ENCODE data around the gene GLT1D1. TPM values are rescaled to one million over a fixed set of nuclear protein-coding genes. Genes with fewer than 3 reads are reported as not detected.

The GLT1D1 gene
- total RNA-seq, 2 donors from 2014 or later = 0.17 to 0.45 TPM

- no peak overlapping the region for H3K9ac ChIP-seq (ENCODE audit: low read depth in 2 of 2, low read length in 2 of 2)
- no peaks in the 10 kb centered on the region for H3K4me1 ChIP-seq
- DNase-seq = no peak
- no peaks in the 10 kb centered on the region for H3K36me3 ChIP-seq
- H3K27ac ChIP-seq = no peak overlapping the region
- TF ChIP-seq, protein P1, sequence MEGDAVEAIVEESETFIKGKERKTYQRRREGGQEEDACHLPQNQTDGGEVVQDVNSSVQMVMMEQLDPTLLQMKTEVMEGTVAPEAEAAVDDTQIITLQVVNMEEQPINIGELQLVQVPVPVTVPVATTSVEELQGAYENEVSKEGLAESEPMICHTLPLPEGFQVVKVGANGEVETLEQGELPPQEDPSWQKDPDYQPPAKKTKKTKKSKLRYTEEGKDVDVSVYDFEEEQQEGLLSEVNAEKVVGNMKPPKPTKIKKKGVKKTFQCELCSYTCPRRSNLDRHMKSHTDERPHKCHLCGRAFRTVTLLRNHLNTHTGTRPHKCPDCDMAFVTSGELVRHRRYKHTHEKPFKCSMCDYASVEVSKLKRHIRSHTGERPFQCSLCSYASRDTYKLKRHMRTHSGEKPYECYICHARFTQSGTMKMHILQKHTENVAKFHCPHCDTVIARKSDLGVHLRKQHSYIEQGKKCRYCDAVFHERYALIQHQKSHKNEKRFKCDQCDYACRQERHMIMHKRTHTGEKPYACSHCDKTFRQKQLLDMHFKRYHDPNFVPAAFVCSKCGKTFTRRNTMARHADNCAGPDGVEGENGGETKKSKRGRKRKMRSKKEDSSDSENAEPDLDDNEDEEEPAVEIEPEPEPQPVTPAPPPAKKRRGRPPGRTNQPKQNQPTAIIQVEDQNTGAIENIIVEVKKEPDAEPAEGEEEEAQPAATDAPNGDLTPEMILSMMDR (IDR thresholded peaks at IDR 0.05) = no peak
- H3K4me3 ChIP-seq = no peak overlapping the region
- intact Hi-C loops (cut with DNase I) = no loop called here
- H3K9me3 ChIP-seq = no peaks in the 10 kb centered on the region
- H3K27me3 ChIP-seq = no peaks in the 10 kb centered on the region
These were observed 116.8 kb downstream of the GLT1D1 start for GRCh38 chr12:128970110-128970509.

DNA sequence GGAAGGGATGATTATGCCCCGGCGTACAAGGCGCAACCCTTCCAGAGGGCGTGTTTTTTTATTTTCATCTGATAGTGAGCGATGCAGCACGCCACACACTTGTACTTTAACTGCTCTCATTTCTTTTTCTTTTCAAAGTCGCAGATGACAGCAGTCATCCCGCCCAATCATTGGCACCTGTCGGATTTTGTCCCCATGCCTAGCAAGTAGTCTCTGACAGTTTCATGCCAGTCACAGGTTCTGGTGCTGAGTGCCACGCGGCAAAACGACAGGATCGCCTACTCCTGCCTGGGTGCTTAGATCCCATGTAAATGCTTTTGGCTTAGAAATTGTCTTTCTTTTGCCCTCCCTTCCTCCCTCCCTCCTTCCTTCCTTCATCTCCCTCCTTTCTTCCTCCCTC lies 117.7 kb downstream of the GLT1D1 start:
- Histone ChIP-seq H3K27me3 (no peaks in the 10 kb centered on the region), H3K9ac (ENCODE audit: low read depth in 2 of 2, low read length in 2 of 2) (no peak overlapping the region), H3K4me1 (no peaks in the 10 kb centered on the region), H3K36me3 (no peaks in the 10 kb centered on the region), H3K27ac (no peak overlapping the region), H3K9me3 (no peaks in the 10 kb centered on the region), H3K4me3 (no peak overlapping the region)
- intact Hi-C loops (cut with DNase I) = no loop called here
- TF ChIP-seq, protein P1 (IDR thresholded peaks at IDR 0.05) = no peak
- no peak for DNase-seq

DNA sequence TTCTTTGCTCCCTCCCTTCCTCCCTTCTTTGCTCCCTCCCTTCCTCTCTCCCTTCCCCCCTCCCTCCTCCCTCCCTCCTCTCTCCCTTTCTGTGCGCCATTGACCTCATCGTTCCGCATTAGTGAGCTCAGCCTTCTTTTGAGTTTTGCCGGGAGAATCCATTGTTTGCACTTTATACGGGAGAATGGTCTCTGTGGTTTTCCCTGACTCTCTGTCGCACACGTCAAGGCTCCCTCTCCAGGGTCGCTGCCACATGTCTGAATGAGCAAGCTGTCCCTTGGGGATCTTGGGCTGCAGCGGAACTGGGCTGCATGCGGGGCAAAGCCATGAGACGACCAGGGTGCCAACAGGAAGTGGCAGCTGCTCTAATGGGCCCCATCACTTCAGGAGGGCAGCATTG lies 118.5 kb downstream of the GLT1D1 start:
- H3K27ac ChIP-seq = no peak overlapping the region
- no peaks in the 10 kb centered on the region for H3K27me3 ChIP-seq
- no peaks in the 10 kb centered on the region for H3K9me3 ChIP-seq
- intact Hi-C loops (cut with DNase I) = no loop called here
- H3K4me1 ChIP-seq = no peaks in the 10 kb centered on the region
- TF ChIP-seq, protein P1 (IDR thresholded peaks at IDR 0.05) = no peak
- no peak overlapping the region for H3K9ac ChIP-seq (ENCODE audit: low read depth in 2 of 2, low read length in 2 of 2)
- no peak for DNase-seq
- no peaks in the 10 kb centered on the region for H3K36me3 ChIP-seq
- H3K4me3 ChIP-seq = no peak overlapping the region

DNA sequence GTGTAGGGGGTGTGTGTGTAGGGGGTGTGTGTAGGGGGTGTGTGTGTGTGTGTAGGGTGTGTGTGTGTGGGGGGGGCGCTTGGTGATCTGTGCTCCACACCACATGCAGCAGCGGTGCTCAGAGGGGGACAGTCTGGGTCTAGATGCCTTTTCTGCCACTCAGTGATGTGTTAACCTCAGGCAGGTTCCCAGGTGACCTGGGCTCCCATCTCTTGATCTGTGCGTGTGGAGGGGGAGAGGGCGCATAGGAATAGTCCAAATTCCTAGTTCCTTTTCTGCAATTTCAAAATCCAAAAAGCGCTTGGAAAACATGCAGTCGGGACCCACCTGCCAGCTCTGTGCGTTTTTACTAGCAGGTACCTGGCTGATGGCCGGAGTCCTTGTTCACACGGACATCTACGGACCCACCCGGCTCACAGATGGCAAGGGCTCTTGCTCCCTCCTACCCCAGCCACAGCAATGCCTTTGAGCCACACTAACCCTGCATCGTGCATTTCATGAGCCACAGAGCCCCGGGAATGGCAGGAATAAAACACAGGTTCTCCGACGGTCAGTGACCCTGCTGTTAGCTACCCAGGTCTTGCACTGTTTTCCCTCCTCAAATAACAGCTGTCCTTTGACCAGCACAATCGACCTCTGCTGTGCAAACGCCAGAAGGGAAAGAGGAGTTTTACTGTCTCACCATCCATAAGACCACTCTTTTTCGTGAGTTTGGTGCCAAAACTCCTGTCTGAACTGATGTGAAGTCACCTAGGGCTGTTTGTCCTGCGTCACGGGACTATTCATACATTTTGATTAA lies 120.8 kb downstream of the GLT1D1 start:
- Histone ChIP-seq H3K4me3 (no peak overlapping the region), H3K27me3 (no peaks in the 10 kb centered on the region), H3K9ac (ENCODE audit: low read depth in 2 of 2, low read length in 2 of 2) (no peak overlapping the region), H3K27ac (no peak overlapping the region), H3K36me3 (no peaks in the 10 kb centered on the region), H3K4me1 (no peaks in the 10 kb centered on the region), H3K9me3 (no peaks in the 10 kb centered on the region)
- no peak for DNase-seq
- intact Hi-C loops (cut with DNase I) = no loop called here
- TF ChIP-seq, protein P1 (IDR thresholded peaks at IDR 0.05) = no peak

DNA sequence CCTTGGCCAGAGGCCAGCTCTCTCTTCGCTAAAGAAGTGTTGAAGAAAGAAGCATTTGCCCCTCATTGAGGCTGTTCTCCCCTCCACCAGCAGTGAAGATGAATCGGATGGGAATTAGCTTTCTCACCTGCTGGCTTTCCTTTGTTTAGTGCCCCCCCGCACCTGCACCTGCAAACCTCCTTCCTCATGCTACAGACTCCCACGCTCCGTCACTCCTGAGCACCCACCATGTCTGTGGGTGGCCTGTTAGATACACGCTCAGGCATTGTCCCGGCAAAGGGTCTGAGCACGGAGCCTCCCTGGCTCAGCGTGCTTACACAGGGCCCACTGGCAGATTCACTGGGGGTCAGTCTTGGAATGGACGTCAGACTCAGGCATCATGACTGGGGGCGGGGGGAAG lies 121.6 kb downstream of the GLT1D1 start:
- H3K9ac ChIP-seq (ENCODE audit: low read depth in 2 of 2, low read length in 2 of 2) = no peak overlapping the region
- TF ChIP-seq, protein P1 (IDR thresholded peaks at IDR 0.05) = no peak
- H3K4me1 ChIP-seq = no peaks in the 10 kb centered on the region
- DNase-seq = no peak
- intact Hi-C loops (cut with DNase I) = no loop called here
- no peaks in the 10 kb centered on the region for H3K36me3 ChIP-seq
- H3K4me3 ChIP-seq = no peak overlapping the region
- no peaks in the 10 kb centered on the region for H3K27me3 ChIP-seq
- no peaks in the 10 kb centered on the region for H3K9me3 ChIP-seq
- H3K27ac ChIP-seq = no peak overlapping the region

Measured in colonic mucosa (tissue), 4 donors.